ENCODE data around the gene SLC25A47. TPM values are rescaled to one million over a fixed set of nuclear protein-coding genes. Genes with fewer than 3 reads are reported as not detected.

Gene SLC25A47
- total RNA-seq, 6 experiments from 2014 or later = not detected

DNA sequence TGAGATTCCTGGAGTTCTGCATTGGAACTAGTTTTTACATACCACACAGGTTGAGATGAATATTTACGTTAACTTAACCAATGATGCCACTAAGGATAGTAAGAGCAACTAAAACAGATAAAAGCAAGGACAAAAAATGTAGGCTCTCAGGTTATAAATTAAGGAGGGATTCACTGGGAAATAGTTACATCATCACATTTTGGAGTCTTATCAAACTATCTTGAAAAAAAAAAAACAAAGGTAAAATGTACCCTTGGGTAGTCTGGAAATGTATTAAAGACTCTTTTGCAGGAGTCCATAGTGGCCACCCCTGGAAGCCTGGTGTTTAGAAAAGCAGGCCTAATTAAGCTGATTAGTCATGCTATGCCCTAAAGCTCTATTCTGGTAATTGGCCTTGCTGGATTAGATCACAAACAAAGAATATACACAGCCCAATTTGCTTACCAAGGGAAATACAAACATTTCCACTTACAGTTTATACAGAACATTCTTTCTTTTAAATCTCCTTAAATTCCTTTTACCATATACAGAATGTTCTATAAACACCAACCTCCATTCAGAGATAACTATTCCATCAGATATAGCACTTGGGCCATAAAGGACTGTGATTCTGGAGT lies 39.3 kb downstream of the SLC25A47 start:
- peaks cover 35% of the 10 kb centered on the region for H3K36me3 Mint-ChIP-seq (ENCODE audit: low read depth)
- H3K27me3 Mint-ChIP-seq (ENCODE audit: insufficient read depth) = no peaks in the 10 kb centered on the region
- H3K9me3 Mint-ChIP-seq = no peaks in the 10 kb centered on the region
- peak overlapping the region; percentile 61 for H3K27ac Mint-ChIP-seq
- H3K4me1 Mint-ChIP-seq (ENCODE audit: low read depth) = peaks cover 18% of the 10 kb centered on the region
- no peak for TF ChIP-seq CTCF (IDR thresholded peaks at IDR 0.05)
- DNase-seq = peak; percentile 72
- H3K4me3 Mint-ChIP-seq = no peak overlapping the region

GRCh38 chr14:100363053-100363452 lies 39.9 kb downstream of the SLC25A47 start:
- H3K36me3 Mint-ChIP-seq (ENCODE audit: low read depth) = peaks cover 35% of the 10 kb centered on the region
- TF ChIP-seq CTCF (IDR thresholded peaks at IDR 0.05) = no peak
- H3K4me3 Mint-ChIP-seq = no peak overlapping the region
- peak overlapping the region; percentile 48; the same call in 1 of the 2 replicates for H3K27ac Mint-ChIP-seq
- peaks cover 18% of the 10 kb centered on the region for H3K4me1 Mint-ChIP-seq (ENCODE audit: low read depth)
- no peaks in the 10 kb centered on the region for H3K27me3 Mint-ChIP-seq (ENCODE audit: insufficient read depth)
- DNase-seq = no peak
- no peaks in the 10 kb centered on the region for H3K9me3 Mint-ChIP-seq

DNA sequence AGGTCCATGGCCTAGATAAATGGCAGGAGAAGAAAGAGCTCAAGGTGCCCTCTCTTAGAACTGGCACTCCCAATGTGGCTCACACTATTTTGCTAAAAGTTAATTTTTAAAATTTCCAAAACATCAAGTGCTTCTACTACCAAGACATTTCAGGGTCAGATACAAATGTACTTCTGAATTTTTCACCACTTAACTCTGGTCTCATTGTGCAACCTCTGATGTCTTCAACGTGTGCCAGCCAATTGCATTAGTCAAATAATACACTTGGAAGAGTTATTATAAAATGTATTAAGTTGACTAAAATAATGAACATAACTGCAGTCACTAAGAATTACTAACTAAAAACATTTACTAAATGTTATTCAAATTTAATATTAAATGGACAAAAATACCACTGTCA lies 41.3 kb downstream of the SLC25A47 start:
- Mint-ChIP-seq H3K4me1 (ENCODE audit: low read depth) (peaks cover 18% of the 10 kb centered on the region), H3K4me3 (no peak overlapping the region), H3K27me3 (ENCODE audit: insufficient read depth) (no peaks in the 10 kb centered on the region), H3K36me3 (ENCODE audit: low read depth) (peaks cover 31% of the 10 kb centered on the region), H3K27ac (no peak overlapping the region), H3K9me3 (no peaks in the 10 kb centered on the region)
- TF ChIP-seq CTCF (IDR thresholded peaks at IDR 0.05) = no peak
- no peak for DNase-seq

GRCh38 chr14:100365741-100366140 lies 42.6 kb downstream of the SLC25A47 start:
- H3K4me3 Mint-ChIP-seq = no peak overlapping the region
- H3K27me3 Mint-ChIP-seq (ENCODE audit: insufficient read depth) = no peaks in the 10 kb centered on the region
- no peak for DNase-seq
- peaks cover 18% of the 10 kb centered on the region for H3K4me1 Mint-ChIP-seq (ENCODE audit: low read depth)
- H3K9me3 Mint-ChIP-seq = no peaks in the 10 kb centered on the region
- H3K27ac Mint-ChIP-seq = no peak overlapping the region
- no peak for TF ChIP-seq CTCF (IDR thresholded peaks at IDR 0.05)
- peaks cover 21% of the 10 kb centered on the region for H3K36me3 Mint-ChIP-seq (ENCODE audit: low read depth)

- Mint-ChIP-seq H3K9me3 (no peaks in the 10 kb centered on the region), H3K4me3 (no peak overlapping the region), H3K27me3 (ENCODE audit: insufficient read depth) (no peaks in the 10 kb centered on the region), H3K4me1 (ENCODE audit: low read depth) (peaks cover 9% of the 10 kb centered on the region), H3K36me3 (ENCODE audit: low read depth) (peaks cover 28% of the 10 kb centered on the region), H3K27ac (no peak overlapping the region)
- no peak for DNase-seq
- no peak for TF ChIP-seq CTCF (IDR thresholded peaks at IDR 0.05)
These were observed 45.9 kb downstream of the SLC25A47 start for GRCh38 chr14:100369019-100369418.
